ENCODE data around the gene PXYLP1.

- TF ChIP-seq POLR2A (IDR thresholded peaks at IDR 0.05), result no peak
- TF ChIP-seq CTCF (IDR thresholded peaks at IDR 0.05 in 4 of 5, conservative IDR thresholded peaks at IDR 0.05 in 1 of 5), result no peak
These were observed 8.7 kb downstream of the PXYLP1 start for GRCh38 chr3:141240286-141240685.
